Glomerular visceral epithelial cell (primary cell): ENCODE results near the gene MACIR.
"Not testable (repeated sequence)": the region's sequence is repeated elsewhere in the genome, so short reads cannot be mapped to it uniquely, and the experiment has no call there.

Source experiments
- DNase-seq: peaks from one replicate; pipeline ENCODE4 v3.0.0-alpha.2; 2016; ENCODE audit errors: extremely low spot score

Gene MACIR

GRCh38 chr5:103258368-103258956 is at the start of gene MACIR:
TSS of gene MACIR (plus strand) at chr5:103258763. CDS start at chr5:103275920, 17,157 bp downstream.
- DNase-seq: peak; percentile 100

GRCh38 chr5:103209065-103209464 is 49.5 kb upstream of the MACIR start:
- DNase-seq: no peak

GRCh38 chr5:103210952-103211351 is 47.6 kb upstream of the MACIR start:
- no peak for DNase-seq

- DNase-seq: no peak
Observed at GRCh38 chr5:103211576-103212561, 46.7 kb upstream of the MACIR start.

- DNase-seq: no peak
Observed at GRCh38 chr5:103216137-103216536, 42.4 kb upstream of the MACIR start.

GRCh38 chr5:103216697-103217096 is 41.9 kb upstream of the MACIR start:
- no peak for DNase-seq

GRCh38 chr5:103217101-103217500 is 41.5 kb upstream of the MACIR start:
- no peak for DNase-seq

GRCh38 chr5:103218164-103218563 is 40.4 kb upstream of the MACIR start:
- peak; percentile 49 for DNase-seq

GRCh38 chr5:103219074-103219473 is 39.5 kb upstream of the MACIR start:
- not testable (repeated sequence) for DNase-seq

GRCh38 chr5:103223031-103223955 is 35.3 kb upstream of the MACIR start:
- DNase-seq: no peak

- DNase-seq: peak; percentile 56
Observed at GRCh38 chr5:103224118-103224893, 34.3 kb upstream of the MACIR start.

GRCh38 chr5:103224894-103225246 is 33.7 kb upstream of the MACIR start:
- no peak for DNase-seq

- no peak for DNase-seq
Observed at GRCh38 chr5:103228061-103228460, 30.5 kb upstream of the MACIR start.

- DNase-seq: no peak
Observed at GRCh38 chr5:103228588-103228987, 30.0 kb upstream of the MACIR start.

- peak; percentile 40 for DNase-seq
Observed at GRCh38 chr5:103232393-103232999, 26.1 kb upstream of the MACIR start.

- no peak for DNase-seq
Observed at GRCh38 chr5:103234239-103234975, 24.2 kb upstream of the MACIR start.

GRCh38 chr5:103235891-103236290 is 22.7 kb upstream of the MACIR start:
- DNase-seq: no peak

GRCh38 chr5:103237778-103238177 is 20.8 kb upstream of the MACIR start:
- no peak for DNase-seq

- DNase-seq: no peak
Observed at GRCh38 chr5:103243665-103244064, 14.9 kb upstream of the MACIR start.

- no peak for DNase-seq
Observed at GRCh38 chr5:103244398-103244797, 14.2 kb upstream of the MACIR start.
